Measurements from ENCODE around the gene INSL4.

Gene INSL4

DNA sequence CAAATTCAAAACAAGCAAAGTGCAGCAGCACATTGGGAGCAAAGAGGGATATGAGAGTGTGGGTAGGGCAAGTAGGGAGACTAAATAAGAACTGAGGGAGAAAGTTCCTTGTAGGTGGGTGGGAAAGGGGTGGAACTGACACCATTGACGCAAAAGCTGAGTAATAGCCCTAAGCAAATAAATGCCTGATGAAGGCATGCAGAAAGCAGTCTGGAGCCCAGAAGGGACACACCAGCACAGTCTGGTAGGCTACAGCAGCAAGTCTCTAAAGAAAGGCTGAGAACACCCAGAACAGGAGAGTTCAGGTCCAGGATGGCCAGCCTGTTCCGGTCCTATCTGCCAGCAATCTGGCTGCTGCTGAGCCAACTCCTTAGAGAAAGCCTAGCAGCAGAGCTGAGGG lies at the start of gene INSL4:
Gene INSL4, plus strand, starts transcription at position 208 of the 400 bp plus-strand sequence. Its CDS starts 105 bp downstream, at position 313.
- no peak for DNase-seq
- intact Hi-C loops (cut with DNase I): no loop called here

DNA sequence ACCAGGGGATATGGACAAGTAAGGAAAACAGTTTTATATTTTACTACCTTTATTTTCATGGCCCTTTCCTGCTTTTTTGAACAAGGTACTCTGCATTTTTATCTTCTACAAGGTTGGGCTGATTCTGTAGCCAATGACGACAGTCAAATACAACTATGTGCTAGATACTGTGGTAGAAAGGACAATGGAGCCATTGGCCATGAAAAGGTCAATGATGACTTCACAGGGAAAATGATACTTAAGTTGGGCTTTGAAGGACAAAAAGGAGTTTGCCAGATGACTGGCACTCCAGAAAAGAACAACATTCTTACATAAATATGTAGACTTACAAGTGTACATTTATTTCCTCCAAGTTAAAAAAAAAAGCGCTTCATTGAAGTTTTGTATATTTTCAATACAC lies 46.4 kb upstream of the INSL4 start:
- intact Hi-C loops (cut with DNase I): loop anchor here (5.0 kb wide), 2 partner anchors 258 to 408 kb away; no protein-coding TSS in a partner anchor
- DNase-seq: no peak

- intact Hi-C loops (cut with DNase I): loop anchor here (5.0 kb wide), 2 partner anchors 257 to 407 kb away; no protein-coding TSS in a partner anchor
- DNase-seq: no peak
Measured at GRCh38 chr9:5185220-5185840, 45.9 kb upstream of the INSL4 start, which contains the start of gene INSL6. Gene INSL6, minus strand, starts transcription at chr9:5185639. Its CDS starts 37 bp downstream, at chr9:5185602.

- intact Hi-C loops (cut with DNase I): loop anchor here (5.0 kb wide), 2 partner anchors 256 to 406 kb away; no protein-coding TSS in a partner anchor
- peak in 40 of 42 donors; percentile 8 to 73 (median 40) for DNase-seq
Measured at GRCh38 chr9:5186416-5187169, 44.6 kb upstream of the INSL4 start.

DNA sequence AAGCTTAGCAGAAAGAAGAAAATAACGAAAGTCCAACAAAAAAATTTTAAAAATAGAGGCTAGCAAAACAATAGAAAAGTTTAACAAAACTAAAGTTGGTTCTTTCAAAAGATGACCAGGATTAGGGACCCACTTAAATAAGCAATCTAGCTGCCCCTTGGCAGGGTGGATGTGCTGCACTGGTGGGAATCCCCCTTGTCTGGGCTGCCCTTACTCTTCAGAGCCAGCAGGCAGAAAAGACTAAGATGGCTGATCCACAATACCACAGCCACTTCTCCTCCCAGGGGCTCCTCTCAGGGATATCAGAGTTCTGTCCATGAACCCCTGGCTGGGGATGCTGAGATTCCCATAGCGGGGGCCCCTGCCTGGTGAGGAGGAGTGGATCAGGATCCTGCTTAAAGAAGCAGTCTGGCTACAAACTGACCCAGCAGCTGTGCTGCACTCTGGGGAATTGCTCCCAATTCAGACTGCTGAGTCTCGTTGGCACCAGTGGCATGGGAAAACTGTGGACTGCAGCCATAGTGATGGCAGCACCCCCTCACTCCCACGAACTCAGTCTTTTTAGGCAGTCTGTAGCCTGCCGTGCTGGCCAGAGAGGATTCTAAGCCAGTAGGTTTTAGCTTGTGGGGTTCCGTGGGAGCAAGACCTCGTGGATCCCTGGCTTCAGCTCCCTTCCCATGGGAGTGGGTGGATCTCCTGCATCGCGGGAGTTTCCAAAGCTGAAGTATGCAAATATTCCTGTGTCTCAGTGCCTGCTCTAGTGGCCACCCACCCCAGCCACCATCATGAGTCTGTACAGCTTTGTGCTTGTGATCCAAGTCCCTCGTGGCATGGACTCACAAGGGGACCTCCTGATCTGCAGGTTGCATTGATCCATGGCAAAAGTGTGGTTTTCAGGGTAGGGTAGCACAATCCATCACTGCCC lies 42.9 kb upstream of the INSL4 start:
- no peak for DNase-seq
- intact Hi-C loops (cut with DNase I): loop anchor here (5.0 kb wide), 2 partner anchors 254 to 404 kb away; no protein-coding TSS in a partner anchor

- no peak for DNase-seq
- intact Hi-C loops (cut with DNase I): no loop called here
Measured at GRCh38 chr9:5191985-5192384, 39.2 kb upstream of the INSL4 start.

GRCh38 chr9:5193345-5193744 lies 37.9 kb upstream of the INSL4 start:
- intact Hi-C loops (cut with DNase I): no loop called here
- no peak for DNase-seq

DNA sequence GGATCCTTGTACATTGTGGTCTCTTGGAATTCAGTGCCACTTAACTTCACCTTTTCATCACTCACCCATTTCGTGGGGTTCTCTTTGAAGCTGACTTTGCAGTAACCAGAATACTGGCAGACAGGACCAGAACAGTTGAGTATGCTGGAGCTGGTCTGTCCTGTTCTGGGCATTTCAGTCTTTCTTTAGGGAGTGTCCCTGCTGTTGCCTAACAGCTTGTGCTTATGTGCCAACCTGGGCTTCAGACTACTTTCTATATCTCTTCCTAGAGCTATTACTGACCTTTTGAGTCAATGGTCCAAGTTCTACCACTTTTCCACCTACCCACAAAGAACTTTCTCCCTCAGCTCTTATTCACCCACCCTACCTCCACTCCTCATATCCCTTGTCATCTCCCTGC lies 35.8 kb upstream of the INSL4 start:
- intact Hi-C loops (cut with DNase I): no loop called here
- no peak for DNase-seq

- intact Hi-C loops (cut with DNase I): no loop called here
- no peak for DNase-seq
Measured at GRCh38 chr9:5205071-5205470, 26.1 kb upstream of the INSL4 start.

GRCh38 chr9:5230554-5230953 lies 665 bp upstream of the INSL4 start:
- no peak for DNase-seq
- intact Hi-C loops (cut with DNase I): no loop called here

DNA sequence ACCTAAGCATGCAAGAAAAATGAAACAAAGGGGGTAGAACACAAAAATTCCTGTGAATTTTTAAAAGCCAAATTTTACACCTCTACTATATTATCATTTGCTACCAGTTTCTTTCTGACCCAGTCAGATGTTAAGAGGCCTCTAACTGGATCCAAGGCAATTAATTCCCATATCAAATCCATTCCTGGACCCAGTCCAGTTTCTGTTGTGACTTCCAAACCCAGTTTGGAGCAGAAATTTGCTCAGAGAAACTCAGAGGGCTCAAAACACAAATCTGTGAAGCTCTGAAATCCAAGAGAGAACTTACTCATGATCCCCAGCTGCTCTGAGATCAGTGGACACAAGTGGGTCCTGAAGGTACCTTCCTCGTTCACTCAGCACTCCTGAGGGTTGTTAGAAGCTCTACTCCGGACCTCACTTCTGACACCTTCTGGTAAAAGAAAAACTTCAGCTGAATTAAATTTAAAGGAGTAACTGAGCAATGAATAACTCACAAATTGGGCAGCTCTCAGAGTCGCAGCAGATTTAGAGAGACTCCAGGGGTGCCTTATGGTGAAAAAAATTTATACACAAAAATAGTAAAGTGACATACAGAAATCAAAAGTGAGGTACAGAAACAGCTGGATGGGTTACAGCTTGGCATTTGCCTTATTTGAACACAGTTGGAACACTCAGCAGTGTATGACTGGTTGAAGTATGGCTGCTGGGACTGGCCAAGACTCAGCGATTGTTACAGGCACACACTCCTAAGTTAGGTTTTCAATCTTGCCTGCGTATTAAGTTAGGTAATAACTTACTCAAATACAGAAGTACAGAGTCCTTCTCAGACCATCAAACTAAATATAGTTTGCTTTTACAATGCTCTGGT lies 32.4 kb downstream of the INSL4 start:
- no peak for DNase-seq
- intact Hi-C loops (cut with DNase I): no loop called here

DNA sequence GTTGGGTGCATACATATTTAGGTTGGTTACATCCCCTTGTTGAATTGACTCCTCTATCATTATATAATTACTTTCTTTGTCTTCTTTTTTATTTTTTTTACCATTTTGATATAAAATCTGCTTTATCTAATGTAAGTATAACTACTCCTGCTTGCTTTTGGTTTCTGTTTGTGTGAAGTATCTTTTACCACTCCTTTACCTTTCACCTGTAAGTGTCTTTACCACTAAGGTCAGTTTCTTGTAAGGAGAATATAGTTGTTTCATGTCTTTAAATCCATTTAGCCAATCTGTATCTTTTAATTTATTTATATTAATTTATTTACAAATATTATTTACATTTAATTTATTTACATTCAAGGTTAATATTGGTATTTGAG lies 33.0 kb downstream of the INSL4 start:
- no peak for DNase-seq
- intact Hi-C loops (cut with DNase I): no loop called here

DNA sequence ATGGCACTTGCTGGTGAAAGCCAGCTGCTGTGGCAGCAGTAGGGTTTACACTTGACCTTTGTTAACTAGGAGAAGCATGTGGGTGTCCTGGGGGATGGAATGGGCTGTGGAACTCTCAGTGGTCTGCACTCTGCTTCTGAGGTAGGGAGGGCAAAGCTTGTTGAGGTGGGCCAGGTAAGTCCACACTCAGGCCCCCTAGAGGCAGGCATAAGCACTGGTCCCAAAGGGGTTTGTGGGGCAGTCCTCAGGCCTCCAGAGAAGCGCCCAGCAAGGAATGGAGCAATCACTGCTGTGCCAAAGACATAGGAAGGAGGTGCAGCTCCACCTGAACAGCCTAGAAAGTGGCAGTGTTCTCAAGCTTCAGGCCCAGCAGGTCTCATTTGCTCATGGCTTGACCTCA lies 34.7 kb downstream of the INSL4 start:
- intact Hi-C loops (cut with DNase I): no loop called here
- DNase-seq: no peak

- intact Hi-C loops (cut with DNase I): no loop called here
Measured at GRCh38 chr9:5269249-5269715, 38.1 kb downstream of the INSL4 start.

DNA sequence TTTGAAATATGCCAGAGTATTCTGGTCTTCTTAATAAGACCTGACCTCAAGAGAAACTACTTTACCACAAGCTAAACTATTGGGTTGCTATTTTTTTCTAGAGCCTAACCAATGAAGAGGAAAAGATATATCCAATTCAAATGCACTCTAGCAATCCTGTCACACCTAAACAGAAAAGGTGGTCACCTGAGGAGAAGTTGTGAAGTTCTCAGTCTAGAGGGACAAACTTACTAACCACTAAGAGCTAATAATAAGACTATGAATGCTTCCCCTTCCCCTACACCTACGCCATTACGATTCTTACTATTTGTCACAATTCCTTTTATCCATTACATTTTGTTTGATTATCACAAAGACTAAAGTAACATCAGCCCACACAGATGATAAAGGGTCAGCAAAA lies 43.6 kb downstream of the INSL4 start:
- intact Hi-C loops (cut with DNase I): no loop called here
- no peak for DNase-seq

More at GRCh38 chr9:5269249-5269715, 38.1 kb downstream of the INSL4 start:
- DNase-seq: no peak

DNA sequence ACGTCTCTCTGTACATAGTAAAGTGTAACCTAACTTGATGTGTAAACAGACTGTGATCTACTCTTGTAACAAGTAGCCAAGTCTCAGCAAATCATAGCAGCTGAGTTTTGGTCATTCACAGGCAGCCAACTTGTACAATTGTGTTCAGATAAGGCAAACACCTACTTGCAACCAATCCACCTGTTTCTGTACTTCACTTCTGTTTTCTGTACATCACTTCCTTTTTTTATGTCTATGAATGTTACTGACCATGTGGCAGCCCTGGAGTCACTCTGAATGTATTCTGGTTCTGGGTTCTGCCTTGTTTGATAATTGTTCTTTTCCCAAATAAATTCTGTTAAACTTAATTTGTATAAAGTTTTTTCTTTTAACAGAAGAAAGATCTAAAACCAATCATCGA lies 47.3 kb downstream of the INSL4 start:
- intact Hi-C loops (cut with DNase I): no loop called here

More for the DNA sequence above, 47.3 kb downstream of the INSL4 start:
- no peak for DNase-seq
